ENCODE measurements around the gene HSF4.

The HSF4 gene

GRCh38 chr16:67165121-67166078 is 855 bp downstream of the HSF4 start:
- Mint-ChIP-seq H3K27ac (ENCODE audit: low read depth) (no peak overlapping the region), H3K9me3 (no peaks in the 10 kb centered on the region), H3K4me3 (peak overlapping the region; percentile 13), H3K4me1 (peaks cover 15% of the 10 kb centered on the region), H3K36me3 (ENCODE audit: insufficient read depth) (peaks cover 12% of the 10 kb centered on the region), H3K27me3 (peaks cover 61% of the 10 kb centered on the region)
- DNase-seq (ENCODE audit: low spot score in 2 of 2) (no peak), ATAC-seq (replicated peaks; ENCODE audit: extremely low read depth, poor library complexity, severe bottlenecking) (no peak)

- no peak overlapping the region for H3K4me3 Mint-ChIP-seq
- peaks cover 12% of the 10 kb centered on the region for H3K4me1 Mint-ChIP-seq
- peaks cover 65% of the 10 kb centered on the region for H3K27me3 Mint-ChIP-seq
- ATAC-seq (replicated peaks; ENCODE audit: extremely low read depth, poor library complexity, severe bottlenecking) (no peak), DNase-seq (ENCODE audit: low spot score in 2 of 2) (no peak)
- H3K9me3 Mint-ChIP-seq = no peaks in the 10 kb centered on the region
- H3K27ac Mint-ChIP-seq (ENCODE audit: low read depth) = no peak overlapping the region
- peaks cover 8% of the 10 kb centered on the region for H3K36me3 Mint-ChIP-seq (ENCODE audit: insufficient read depth)
Measured at GRCh38 chr16:67166110-67166547, 1.6 kb downstream of the HSF4 start.

- Mint-ChIP-seq H3K27me3 (peaks cover 71% of the 10 kb centered on the region), H3K4me3 (no peak overlapping the region), H3K36me3 (ENCODE audit: insufficient read depth) (peaks cover 9% of the 10 kb centered on the region), H3K27ac (ENCODE audit: low read depth) (no peak overlapping the region), H3K4me1 (peaks cover 17% of the 10 kb centered on the region), H3K9me3 (no peaks in the 10 kb centered on the region)
- DNase-seq (ENCODE audit: low spot score in 2 of 2) (no peak), ATAC-seq (replicated peaks; ENCODE audit: extremely low read depth, poor library complexity, severe bottlenecking) (no peak)
Measured at GRCh38 chr16:67166598-67167168, 2.1 kb downstream of the HSF4 start.

- peaks cover 68% of the 10 kb centered on the region for H3K27me3 Mint-ChIP-seq
- H3K4me1 Mint-ChIP-seq = peaks cover 20% of the 10 kb centered on the region
- DNase-seq (ENCODE audit: low spot score in 2 of 2) (no peak), ATAC-seq (replicated peaks; ENCODE audit: extremely low read depth, poor library complexity, severe bottlenecking) (no peak)
- H3K36me3 Mint-ChIP-seq (ENCODE audit: insufficient read depth) = peaks cover 11% of the 10 kb centered on the region
- H3K27ac Mint-ChIP-seq (ENCODE audit: low read depth) = no peak overlapping the region
- H3K9me3 Mint-ChIP-seq = no peaks in the 10 kb centered on the region
- H3K4me3 Mint-ChIP-seq = no peak overlapping the region
Measured at GRCh38 chr16:67167588-67167987, 3.0 kb downstream of the HSF4 start.

GRCh38 chr16:67169011-67169451 is 4.5 kb downstream of the HSF4 start:
- Mint-ChIP-seq H3K9me3 (no peaks in the 10 kb centered on the region), H3K27ac (ENCODE audit: low read depth) (no peak overlapping the region), H3K36me3 (ENCODE audit: insufficient read depth) (peaks cover 16% of the 10 kb centered on the region), H3K27me3 (peaks cover 66% of the 10 kb centered on the region), H3K4me3 (no peak overlapping the region), H3K4me1 (peaks cover 31% of the 10 kb centered on the region)
- ATAC-seq (replicated peaks; ENCODE audit: extremely low read depth, poor library complexity, severe bottlenecking) = no peak
- DNase-seq (ENCODE audit: low spot score in 2 of 2) = no peak

- Mint-ChIP-seq H3K4me3 (peak overlapping the region; percentile 69), H3K9me3 (no peaks in the 10 kb centered on the region), H3K36me3 (ENCODE audit: insufficient read depth) (peaks cover 17% of the 10 kb centered on the region), H3K4me1 (peaks cover 32% of the 10 kb centered on the region), H3K27me3 (peaks cover 64% of the 10 kb centered on the region), H3K27ac (ENCODE audit: low read depth) (no peak overlapping the region)
- no peak for ATAC-seq (replicated peaks; ENCODE audit: extremely low read depth, poor library complexity, severe bottlenecking)
- no peak for DNase-seq (ENCODE audit: low spot score in 2 of 2)
Measured at GRCh38 chr16:67169642-67170167, 5.2 kb downstream of the HSF4 start.

GRCh38 chr16:67170168-67170948 is 5.8 kb downstream of the HSF4 start, which contains the start of gene NOL3:
NOL3 (plus strand) TSS chr16:67170538.
- Mint-ChIP-seq H3K4me1 (peaks cover 32% of the 10 kb centered on the region), H3K36me3 (ENCODE audit: insufficient read depth) (peaks cover 12% of the 10 kb centered on the region), H3K27me3 (peaks cover 58% of the 10 kb centered on the region), H3K4me3 (peak within 1 kb of the TSS; percentile 69), H3K27ac (ENCODE audit: low read depth) (no peak within 1 kb of the TSS), H3K9me3 (no peaks in the 10 kb centered on the region)
- DNase-seq (ENCODE audit: low spot score in 2 of 2) = no peak
- ATAC-seq (replicated peaks; ENCODE audit: extremely low read depth, poor library complexity, severe bottlenecking) = no peak

- H3K27ac Mint-ChIP-seq (ENCODE audit: low read depth) = peak overlapping the region; percentile 39
- no peaks in the 10 kb centered on the region for H3K9me3 Mint-ChIP-seq
- H3K27me3 Mint-ChIP-seq = peaks cover 53% of the 10 kb centered on the region
- peaks cover 32% of the 10 kb centered on the region for H3K4me1 Mint-ChIP-seq
- DNase-seq (ENCODE audit: low spot score in 2 of 2) (no peak), ATAC-seq (replicated peaks; ENCODE audit: extremely low read depth, poor library complexity, severe bottlenecking) (no peak)
- peak overlapping the region; percentile 48 for H3K4me3 Mint-ChIP-seq
- H3K36me3 Mint-ChIP-seq (ENCODE audit: insufficient read depth) = peaks cover 12% of the 10 kb centered on the region
Measured at GRCh38 chr16:67170949-67171649, 6.6 kb downstream of the HSF4 start.

- H3K27ac Mint-ChIP-seq (ENCODE audit: low read depth) = peak overlapping the region; percentile 75
Measured at GRCh38 chr16:67173323-67173722, 8.8 kb downstream of the HSF4 start.

GRCh38 chr16:67173808-67174705 is 9.5 kb downstream of the HSF4 start:
- DNase-seq (ENCODE audit: low spot score in 2 of 2) (peak in 1 of 2 donors; percentile 40), ATAC-seq (replicated peaks; ENCODE audit: extremely low read depth, poor library complexity, severe bottlenecking) (peak; percentile 78)
- Mint-ChIP-seq H3K36me3 (ENCODE audit: insufficient read depth) (peaks cover 13% of the 10 kb centered on the region), H3K27me3 (peaks cover 25% of the 10 kb centered on the region), H3K27ac (ENCODE audit: low read depth) (peak overlapping the region; percentile 75), H3K9me3 (no peaks in the 10 kb centered on the region), H3K4me1 (peaks cover 52% of the 10 kb centered on the region), H3K4me3 (peak overlapping the region; percentile 84)

More at GRCh38 chr16:67173323-67173722, 8.8 kb downstream of the HSF4 start:
- no peaks in the 10 kb centered on the region for H3K9me3 Mint-ChIP-seq
- peaks cover 13% of the 10 kb centered on the region for H3K36me3 Mint-ChIP-seq (ENCODE audit: insufficient read depth)
- peak overlapping the region; percentile 84 for H3K4me3 Mint-ChIP-seq
- peaks cover 45% of the 10 kb centered on the region for H3K4me1 Mint-ChIP-seq
- DNase-seq (ENCODE audit: low spot score in 2 of 2) = no peak
- no peak for ATAC-seq (replicated peaks; ENCODE audit: extremely low read depth, poor library complexity, severe bottlenecking)
- H3K27me3 Mint-ChIP-seq = peaks cover 32% of the 10 kb centered on the region

GRCh38 chr16:67174706-67175231 is 10.2 kb downstream of the HSF4 start:
- H3K9me3 Mint-ChIP-seq = no peaks in the 10 kb centered on the region
- no peak for ATAC-seq (replicated peaks; ENCODE audit: extremely low read depth, poor library complexity, severe bottlenecking)
- no peak for DNase-seq (ENCODE audit: low spot score in 2 of 2)
- peaks cover 50% of the 10 kb centered on the region for H3K4me1 Mint-ChIP-seq
- H3K27me3 Mint-ChIP-seq = peaks cover 18% of the 10 kb centered on the region
- H3K4me3 Mint-ChIP-seq = peak overlapping the region; percentile 84
- no peak overlapping the region for H3K27ac Mint-ChIP-seq (ENCODE audit: low read depth)
- peaks cover 13% of the 10 kb centered on the region for H3K36me3 Mint-ChIP-seq (ENCODE audit: insufficient read depth)

Measured in central memory CD8-positive, alpha-beta T cell (primary cell).